Activated naive CD4-positive, alpha-beta T cell treated with anti-CD3 and anti-CD28 coated beads, Interleukin-2, amount 50 U/mL, for 16 hours (primary cell): Measurements from ENCODE around the gene DIPK1B.

Experiments
- DNase-seq: peaks from one replicate; pipeline ENCODE4 v3.0.0-alpha.2; 2020

The DIPK1B gene

GRCh38 chr9:136711751-136712689 lies at the start of gene DIPK1B:
TSS of gene DIPK1B (plus strand) at chr9:136712572. CDS start at chr9:136712666, 94 bp downstream.
- no peak for DNase-seq

- DNase-seq: no peak
Measured at GRCh38 chr9:136662656-136663581, 49.5 kb upstream of the DIPK1B start, which contains the start of gene EGFL7. TSS of gene EGFL7 (plus strand) at chr9:136662916. CDS start at chr9:136668283, 5,367 bp downstream.

- no peak for DNase-seq
Measured at GRCh38 chr9:136664000-136664915, 48.1 kb upstream of the DIPK1B start.

GRCh38 chr9:136665111-136665703 lies 47.2 kb upstream of the DIPK1B start:
- DNase-seq: peak; percentile 36

GRCh38 chr9:136665704-136666371 lies 46.5 kb upstream of the DIPK1B start:
- peak; percentile 43 for DNase-seq

- DNase-seq: no peak
Measured at GRCh38 chr9:136666372-136667213, 45.8 kb upstream of the DIPK1B start.

- DNase-seq: no peak
Measured at GRCh38 chr9:136667214-136667939, 45.0 kb upstream of the DIPK1B start.

- DNase-seq: no peak
Measured at GRCh38 chr9:136667940-136668760, 44.2 kb upstream of the DIPK1B start.

GRCh38 chr9:136668983-136669790 lies 43.2 kb upstream of the DIPK1B start:
- no peak for DNase-seq

- DNase-seq: no peak
Measured at GRCh38 chr9:136669791-136670464, 42.4 kb upstream of the DIPK1B start.

- no peak for DNase-seq
Measured at GRCh38 chr9:136670576-136671253, 41.7 kb upstream of the DIPK1B start.

GRCh38 chr9:136671254-136671614 lies 41.1 kb upstream of the DIPK1B start:
- no peak for DNase-seq

- DNase-seq: peak; percentile 50
Measured at GRCh38 chr9:136671646-136672430, 40.5 kb upstream of the DIPK1B start.

GRCh38 chr9:136672431-136673087 lies 39.8 kb upstream of the DIPK1B start:
- no peak for DNase-seq
